ENCODE results near the gene DNAH17. TPM values are rescaled to one million over a fixed set of nuclear protein-coding genes. Genes with fewer than 3 reads are reported as not detected.

DNAH17 gene
- total and polyA plus RNA-seq, 2 of the 13 experiments (the other 11 are each of a cell fraction or from before 2014, with no cell fraction given): 0.86 to 1.6 TPM

GRCh38 chr17:78601577-78602190 lies 24.5 kb upstream of the DNAH17 start (continued):
- TF ChIP-seq PRDM15 (CRISPR knock-in tag; IDR thresholded peaks at IDR 0.05) (0 out of 2 replicates have a peak, but pooled peaks have one; percentile 20), ZNF878 (CRISPR knock-in tag; IDR thresholded peaks at IDR 0.05) (peak; percentile 84), FOXP4 (CRISPR knock-in tag; IDR thresholded peaks at IDR 0.05) (peak; percentile 91), ZNF142 (CRISPR knock-in tag; IDR thresholded peaks at IDR 0.05) (0 out of 2 replicates have a peak, but pooled peaks have one; percentile 28), ZNF282 (IDR thresholded peaks at IDR 0.05; ENCODE audit: partially characterized antibody) (no peak), MLXIP (CRISPR knock-in tag; IDR thresholded peaks at IDR 0.05; ENCODE audit: borderline replicate concordance) (no peak), ZSCAN31 (CRISPR knock-in tag; IDR thresholded peaks at IDR 0.05; ENCODE audit: low read depth) (peak; percentile 93), IRF1 (CRISPR knock-in tag; IDR thresholded peaks at IDR 0.05; ENCODE audit: low read depth) (no peak), ZBTB20 (CRISPR knock-in tag; IDR thresholded peaks at IDR 0.05; ENCODE audit: borderline replicate concordance, low read depth) (peak; percentile 55; the same call in 1 of the 2 replicates), PAX8 (CRISPR knock-in tag; IDR thresholded peaks at IDR 0.05; ENCODE audit: borderline replicate concordance) (no peak)

Data from HepG2 (cell line).